ENCODE results near the gene THRAP3. TPM values are rescaled to one million over a fixed set of nuclear protein-coding genes. Genes with fewer than 3 reads are reported as not detected.
A peak's percentile ranks its signal among the peaks of the same experiment; 100 is the strongest.
"Not testable (repeated sequence)": the region's sequence is repeated elsewhere in the genome, so short reads cannot be mapped to it uniquely, and the experiment has no call there.

Gene THRAP3
- total and polyA plus RNA-seq, 12 donors, result 22.8 to 109 (median 98.9) TPM

- H3K4me1 ChIP-seq, result peaks cover 3 to 57% (median 47%) of the 10 kb centered on the region in 9 donors
- ATAC-seq (no peak), DNase-seq (no peak)
- no peaks in the 10 kb centered on the region for H3K9me3 ChIP-seq
- TF ChIP-seq, protein P1, sequence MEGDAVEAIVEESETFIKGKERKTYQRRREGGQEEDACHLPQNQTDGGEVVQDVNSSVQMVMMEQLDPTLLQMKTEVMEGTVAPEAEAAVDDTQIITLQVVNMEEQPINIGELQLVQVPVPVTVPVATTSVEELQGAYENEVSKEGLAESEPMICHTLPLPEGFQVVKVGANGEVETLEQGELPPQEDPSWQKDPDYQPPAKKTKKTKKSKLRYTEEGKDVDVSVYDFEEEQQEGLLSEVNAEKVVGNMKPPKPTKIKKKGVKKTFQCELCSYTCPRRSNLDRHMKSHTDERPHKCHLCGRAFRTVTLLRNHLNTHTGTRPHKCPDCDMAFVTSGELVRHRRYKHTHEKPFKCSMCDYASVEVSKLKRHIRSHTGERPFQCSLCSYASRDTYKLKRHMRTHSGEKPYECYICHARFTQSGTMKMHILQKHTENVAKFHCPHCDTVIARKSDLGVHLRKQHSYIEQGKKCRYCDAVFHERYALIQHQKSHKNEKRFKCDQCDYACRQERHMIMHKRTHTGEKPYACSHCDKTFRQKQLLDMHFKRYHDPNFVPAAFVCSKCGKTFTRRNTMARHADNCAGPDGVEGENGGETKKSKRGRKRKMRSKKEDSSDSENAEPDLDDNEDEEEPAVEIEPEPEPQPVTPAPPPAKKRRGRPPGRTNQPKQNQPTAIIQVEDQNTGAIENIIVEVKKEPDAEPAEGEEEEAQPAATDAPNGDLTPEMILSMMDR (IDR thresholded peaks at IDR 0.05), result no peak
- 12% methylated on average over 10 of the region's 10 CpGs for WGBS, 2 donors
- no peaks in the 10 kb centered on the region for H3K27me3 ChIP-seq
- H3K27ac ChIP-seq, result peak overlapping the region; percentile 82 to 99 (median 96)
- intact Hi-C loops (cut with DNase I), result loop anchor here in 6 of 10 donors (2.0 to 10.0 kb wide), 4 partner anchors 53 to 159 kb away; partner anchors contain the start of gene STK40 (in 1 of the 6)
- H3K4me3 ChIP-seq, result peak overlapping the region; percentile 63 to 88 (median 79)
- H3K36me3 ChIP-seq, result peaks cover 0 to 45% (median 4%) of the 10 kb centered on the region in 9 donors
These were observed 1.1 kb downstream of the THRAP3 start for GRCh38 chr1:36225283-36225899.

GRCh38 chr1:36230279-36230678, 6.0 kb downstream of the THRAP3 start:
- ATAC-seq, result not testable (repeated sequence)

GRCh38 chr1:36231191-36231590, 6.9 kb downstream of the THRAP3 start:
- ATAC-seq, result peak in 2 of 8 donors; percentile 48 to 55
- WGBS, 2 donors, result 45 to 57% methylated on average over 1 of the region's 1 CpG
- no peaks in the 10 kb centered on the region for H3K27me3 ChIP-seq
- H3K27ac ChIP-seq, result peak overlapping the region in 5 of 10 donors; percentile 7 to 57 (median 29)
- peaks cover 0 to 98% (median 12%) of the 10 kb centered on the region in 9 donors for H3K36me3 ChIP-seq
- TF ChIP-seq, protein P1 (IDR thresholded peaks at IDR 0.05), result no peak
- peaks cover 14 to 95% (median 75%) of the 10 kb centered on the region in 9 donors for H3K4me1 ChIP-seq
- DNase-seq, result no peak
- H3K9me3 ChIP-seq, result no peaks in the 10 kb centered on the region
- peak overlapping the region in 1 of 10 donors; percentile 9 for H3K4me3 ChIP-seq
- intact Hi-C loops (cut with DNase I), result loop anchor here in 1 of 10 donors (5.0 kb wide), 1 partner anchor 51 kb away; no protein-coding TSS in a partner anchor

More at GRCh38 chr1:36230279-36230678, 6.0 kb downstream of the THRAP3 start:
- H3K27me3 ChIP-seq, DNase-seq, H3K4me3 ChIP-seq, H3K9me3 ChIP-seq: not testable (repeated sequence)
- intact Hi-C loops (cut with DNase I), result loop anchor here in 1 of 10 donors (5.0 kb wide), 1 partner anchor 52 kb away; no protein-coding TSS in a partner anchor
- H3K4me1 ChIP-seq, result peaks cover 13 to 95% (median 75%) of the 10 kb centered on the region in 9 donors
- H3K36me3 ChIP-seq, result peaks cover 0 to 93% (median 12%) of the 10 kb centered on the region in 9 donors
- peak overlapping the region in 3 of 10 donors; percentile 26 to 57 (median 56) for H3K27ac ChIP-seq
- 95 to 98% methylated on average over 11 to 12 of the region's 12 CpGs for WGBS, 2 donors

DNA sequence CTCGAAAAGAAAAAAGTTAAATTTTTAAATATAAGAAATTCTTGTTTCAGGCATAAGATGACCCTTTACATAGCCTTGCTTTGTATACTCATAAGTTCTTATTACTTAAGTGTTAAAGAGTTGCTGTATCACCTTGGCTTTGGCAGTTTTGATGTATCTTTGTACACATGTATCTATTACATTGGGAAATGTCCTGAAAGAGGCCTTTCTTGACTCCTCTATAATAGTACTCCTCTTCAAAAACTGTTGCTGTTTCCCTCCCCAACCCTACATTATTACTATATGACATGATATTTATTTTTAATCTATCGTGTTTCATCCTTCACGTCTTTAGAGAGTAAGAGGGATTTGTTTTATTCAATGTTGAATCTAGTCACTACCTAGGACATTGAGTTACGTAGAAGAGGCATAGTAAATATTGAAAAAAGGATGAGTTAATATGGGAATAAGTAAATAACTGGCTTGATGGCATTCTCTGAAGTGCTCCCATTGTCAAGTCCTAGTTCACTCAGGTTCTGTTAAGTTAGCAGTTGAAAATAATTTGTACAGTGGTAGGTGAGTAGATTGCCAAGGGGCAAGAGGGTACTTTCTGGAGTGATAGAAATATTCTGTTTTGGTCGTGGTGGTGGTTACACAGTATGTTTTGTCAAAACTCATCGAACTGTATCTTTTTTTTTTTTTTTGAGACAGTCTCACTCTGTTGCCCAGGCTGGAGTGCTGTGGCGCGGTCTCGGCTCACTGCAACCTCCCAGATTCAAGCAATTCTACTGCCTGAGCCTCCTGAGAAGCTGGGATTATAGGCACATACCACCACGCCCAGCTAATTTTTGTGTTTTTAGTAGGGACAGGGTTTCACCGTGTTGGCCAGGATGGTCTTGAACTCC, 8.2 kb downstream of the THRAP3 start:
- DNase-seq, result no peak
- 75 to 82% methylated on average over 8 to 11 of the region's 11 CpGs for WGBS, 2 donors
- H3K27me3 ChIP-seq, result no peaks in the 10 kb centered on the region
- peaks cover 17 to 95% (median 70%) of the 10 kb centered on the region in 9 donors for H3K4me1 ChIP-seq
- H3K36me3 ChIP-seq, result peaks cover 0 to 92% (median 12%) of the 10 kb centered on the region in 9 donors
- H3K4me3 ChIP-seq, result no peak overlapping the region
- intact Hi-C loops (cut with DNase I), result loop anchor here in 1 of 10 donors (5.0 kb wide), 1 partner anchor 50 kb away; no protein-coding TSS in a partner anchor
- TF ChIP-seq, protein P1 (IDR thresholded peaks at IDR 0.05), result no peak
- peak overlapping the region in 6 of 10 donors; percentile 10 to 57 (median 37) for H3K27ac ChIP-seq
- H3K9me3 ChIP-seq, result no peaks in the 10 kb centered on the region
- ATAC-seq, result no peak
